ENCODE results near the gene MEAK7.
"Not testable (repeated sequence)": the region's sequence is repeated elsewhere in the genome, so short reads cannot be mapped to it uniquely, and the experiment has no call there.

MEAK7 gene

GRCh38 chr16:84526794-84527531, 22.5 kb upstream of the MEAK7 start:
- H3K4me3 ChIP-seq (ENCODE audit: low read length), result no peak overlapping the region
- TF ChIP-seq ZNF274 (IDR thresholded peaks at IDR 0.05; ENCODE audit: low read depth, low read length), result no peak

GRCh38 chr16:84524941-84525581, 20.6 kb upstream of the MEAK7 start:
- not testable (repeated sequence) for H3K4me3 ChIP-seq (ENCODE audit: low read length)

GRCh38 chr16:84524346-84524920, 20.0 kb upstream of the MEAK7 start:
- no peak overlapping the region for H3K4me3 ChIP-seq (ENCODE audit: low read length)
- no peak for TF ChIP-seq ZNF274 (IDR thresholded peaks at IDR 0.05; ENCODE audit: low read depth, low read length)

- no peak for TF ChIP-seq ZNF274 (IDR thresholded peaks at IDR 0.05; ENCODE audit: low read depth, low read length)
- no peak overlapping the region for H3K4me3 ChIP-seq (ENCODE audit: low read length)
These were observed 17.0 kb upstream of the MEAK7 start for GRCh38 chr16:84521497-84521770.

GRCh38 chr16:84520725-84521496, 16.5 kb upstream of the MEAK7 start:
- H3K4me3 ChIP-seq (ENCODE audit: low read length), result no peak overlapping the region
- no peak for TF ChIP-seq ZNF274 (IDR thresholded peaks at IDR 0.05; ENCODE audit: low read depth, low read length)

- no peak for TF ChIP-seq ZNF274 (IDR thresholded peaks at IDR 0.05; ENCODE audit: low read depth, low read length)
These were observed 15.4 kb upstream of the MEAK7 start for GRCh38 chr16:84519855-84520254.

GRCh38 chr16:84518804-84519341, 14.4 kb upstream of the MEAK7 start:
- no peak for TF ChIP-seq ZNF274 (IDR thresholded peaks at IDR 0.05; ENCODE audit: low read depth, low read length)
- H3K4me3 ChIP-seq (ENCODE audit: low read length), result no peak overlapping the region

More at GRCh38 chr16:84519855-84520254, 15.4 kb upstream of the MEAK7 start:
- no peak overlapping the region for H3K4me3 ChIP-seq (ENCODE audit: low read length)

GRCh38 chr16:84518220-84518619, 13.8 kb upstream of the MEAK7 start:
- not testable (repeated sequence) for H3K4me3 ChIP-seq (ENCODE audit: low read length)

- TF ChIP-seq ZNF274 (IDR thresholded peaks at IDR 0.05; ENCODE audit: low read depth, low read length), result no peak
- no peak overlapping the region for H3K4me3 ChIP-seq (ENCODE audit: low read length)
These were observed 12.9 kb upstream of the MEAK7 start for GRCh38 chr16:84517366-84517765.

- TF ChIP-seq ZNF274 (IDR thresholded peaks at IDR 0.05; ENCODE audit: low read depth, low read length), result no peak
- no peak overlapping the region for H3K4me3 ChIP-seq (ENCODE audit: low read length)
These were observed 10.7 kb upstream of the MEAK7 start for GRCh38 chr16:84514874-84515835.

GRCh38 chr16:84514295-84514873, 9.9 kb upstream of the MEAK7 start:
- no peak overlapping the region for H3K4me3 ChIP-seq (ENCODE audit: low read length)
- TF ChIP-seq ZNF274 (IDR thresholded peaks at IDR 0.05; ENCODE audit: low read depth, low read length), result no peak

GRCh38 chr16:84513666-84514065, 9.2 kb upstream of the MEAK7 start:
- TF ChIP-seq ZNF274 (IDR thresholded peaks at IDR 0.05; ENCODE audit: low read depth, low read length), result no peak
- no peak overlapping the region for H3K4me3 ChIP-seq (ENCODE audit: low read length)

GRCh38 chr16:84513123-84513522, 8.7 kb upstream of the MEAK7 start:
- no peak for TF ChIP-seq ZNF274 (IDR thresholded peaks at IDR 0.05; ENCODE audit: low read depth, low read length)
- no peak overlapping the region for H3K4me3 ChIP-seq (ENCODE audit: low read length)
